Lower lobe of right lung (tissue), 2 donors: ENCODE data around the gene PTPRE. TPM values are rescaled to one million over a fixed set of nuclear protein-coding genes. Genes with fewer than 3 reads are reported as not detected.
A peak's percentile ranks its signal among the peaks of the same experiment; 100 is the strongest.

Experiments used
- ATAC-seq, 2 donors: fragments of 200-7000 bp; cut with Tn5 transposase; one replicate each; pipeline ENCODE4 v1.9.1; 2020 to 2022; ENCODE audit warnings: mild to moderate bottlenecking in 2 of 2, moderate library complexity in 2 of 2
- DNase-seq: peaks from one replicate; pipeline ENCODE4 v3.0.0-alpha.2; 2020
- H3K27ac ChIP-seq: fragments of 200-600 bp; one replicate; pipeline ENCODE4 v1.8.0; 2022
- H3K27me3 ChIP-seq: fragments of 200-600 bp; one replicate; pipeline ENCODE4 v1.8.0; 2022; ENCODE audit warnings: low read depth
- H3K36me3 ChIP-seq: fragments of 200-600 bp; one replicate; pipeline ENCODE4 v1.8.0; 2022; ENCODE audit warnings: mild to moderate bottlenecking
- H3K4me1 ChIP-seq: fragments of 200-600 bp; one replicate; pipeline ENCODE4 v1.8.0; 2022
- H3K4me3 ChIP-seq: fragments of 200-600 bp; one replicate; pipeline ENCODE4 v1.8.0; 2022; ENCODE audit warnings: mild to moderate bottlenecking
- H3K9me3 ChIP-seq: fragments of 200-600 bp; one replicate; pipeline ENCODE4 v1.8.0; 2022
- CTCF ChIP-seq: fragments of 200-600 bp; IDR thresholded peaks from one replicate; pipeline ENCODE4 v1.8.0; 2022; ENCODE audit warnings: antibody characterized with exemption, mild to moderate bottlenecking
- intact Hi-C: fragments of 100-400 bp; cut with DNase I; formaldehyde crosslinking; loops from one replicate; pipeline ENCODE4 v1.11.0; 2022
- total RNA-seq: library from RNA; stranded (reverse); fragmentation: NEBNext Ultra II Directional; extraction: Animal tissue kit (Norgen Biotek cat#: 25700); gene quantifications from one replicate; pipeline ENCODE4 v1.2.1, GENCODE V29; 2021
- donor health status: DM: no; HTN: yes; CAD: no; lungs with severe emphysema.

The PTPRE gene
- total RNA-seq, 1 donor from 2014 or later = 60.5 TPM

- no peaks in the 10 kb centered on the region for H3K36me3 ChIP-seq
- H3K4me3 ChIP-seq = no peak overlapping the region
- no peaks in the 10 kb centered on the region for H3K9me3 ChIP-seq
- DNase-seq (no peak), ATAC-seq (no peak)
- peak overlapping the region; percentile 76 for H3K27ac ChIP-seq
- peaks cover 49% of the 10 kb centered on the region for H3K4me1 ChIP-seq
- no peak for TF ChIP-seq CTCF
- no peaks in the 10 kb centered on the region for H3K27me3 ChIP-seq
- intact Hi-C loops = no loop called here
These were observed 69.4 kb downstream of the PTPRE start for GRCh38 chr10:127976286-127976685.

- peak overlapping the region; percentile 24 for H3K4me3 ChIP-seq
- H3K36me3 ChIP-seq = no peaks in the 10 kb centered on the region
- intact Hi-C loops = no loop called here
- peaks cover 49% of the 10 kb centered on the region for H3K4me1 ChIP-seq
- TF ChIP-seq CTCF = no peak
- DNase-seq (no peak), ATAC-seq (no peak)
- no peaks in the 10 kb centered on the region for H3K9me3 ChIP-seq
- H3K27me3 ChIP-seq = no peaks in the 10 kb centered on the region
- H3K27ac ChIP-seq = peak overlapping the region; percentile 76
These were observed 69.9 kb downstream of the PTPRE start for GRCh38 chr10:127976701-127977356.

GRCh38 chr10:127977357-127978009, 70.6 kb downstream of the PTPRE start:
- Histone ChIP-seq H3K4me3 (peak overlapping the region; percentile 24), H3K36me3 (no peaks in the 10 kb centered on the region), H3K4me1 (peaks cover 49% of the 10 kb centered on the region), H3K27ac (peak overlapping the region; percentile 76), H3K27me3 (no peaks in the 10 kb centered on the region), H3K9me3 (no peaks in the 10 kb centered on the region)
- peak; percentile 79 for DNase-seq
- peak; percentile 92 to 93 for ATAC-seq
- intact Hi-C loops = no loop called here
- TF ChIP-seq CTCF = no peak

- no peak for DNase-seq
- no peaks in the 10 kb centered on the region for H3K27me3 ChIP-seq
- H3K27ac ChIP-seq = peak overlapping the region; percentile 76
- TF ChIP-seq CTCF = no peak
- no peaks in the 10 kb centered on the region for H3K36me3 ChIP-seq
- no peaks in the 10 kb centered on the region for H3K9me3 ChIP-seq
- peaks cover 43% of the 10 kb centered on the region for H3K4me1 ChIP-seq
- no peak for ATAC-seq
- intact Hi-C loops = no loop called here
- H3K4me3 ChIP-seq = no peak overlapping the region
These were observed 71.6 kb downstream of the PTPRE start for GRCh38 chr10:127978481-127978880.

GRCh38 chr10:127979045-127979444, 72.1 kb downstream of the PTPRE start:
- Histone ChIP-seq H3K9me3 (no peaks in the 10 kb centered on the region), H3K27me3 (no peaks in the 10 kb centered on the region), H3K4me1 (peaks cover 38% of the 10 kb centered on the region), H3K27ac (peak overlapping the region; percentile 76), H3K36me3 (no peaks in the 10 kb centered on the region), H3K4me3 (no peak overlapping the region)
- no peak for TF ChIP-seq CTCF
- DNase-seq = no peak
- no peak for ATAC-seq
- intact Hi-C loops = no loop called here
